K562 (cell line): ENCODE results near the gene SAMD11. TPM values are rescaled to one million over a fixed set of nuclear protein-coding genes. Genes with fewer than 3 reads are reported as not detected.

Source experiments
- ARID3A ChIP-seq: IDR thresholded peaks from 2 replicates; pipeline ENCODE4 v1.6.1; 2012; ENCODE audit warnings: low read depth, low read length, improper control_type of control experiment, borderline replicate concordance
- ATF6 ChIP-seq: sonication (generic); formaldehyde crosslinking; IDR thresholded peaks from 2 replicates; pipeline ENCODE4 v1.4.0; 2020; ENCODE audit warnings: mild to moderate bottlenecking, missing genetic modification reagents
- C11orf30 ChIP-seq: fragments of 450-650 bp; IDR thresholded peaks from 2 replicates; pipeline ENCODE4 v1.6.1; 2016; ENCODE audit warnings: low read depth, mild to moderate bottlenecking
- ESRRA ChIP-seq: fragments of 450-650 bp; IDR thresholded peaks from 2 replicates; pipeline ENCODE4 v1.6.1; 2014; ENCODE audit warnings: low read depth, mild to moderate bottlenecking, moderate library complexity, borderline replicate concordance
- FOXK1 ChIP-seq: sonication (generic); formaldehyde crosslinking; IDR thresholded peaks from 2 replicates; pipeline ENCODE4 v1.8.0; 2022; ENCODE audit warnings: missing genetic modification reagents, mild to moderate bottlenecking, borderline replicate concordance
- KLF16 ChIP-seq: IDR thresholded peaks from 2 replicates; pipeline ENCODE4 v1.6.1; 2016; ENCODE audit warnings: antibody characterized with exemption
- MAZ ChIP-seq, 2 experiments: fragments of 450-650 bp in 1 of 2; sonication (generic) in 1 of 2; formaldehyde crosslinking; IDR thresholded peaks in 1 of 2; conservative IDR thresholded peaks in 1 of 2; 2 replicates each; pipeline versions ENCODE4 v1.4.0 to v1.5.0; 2020; ENCODE audit warnings: mild to moderate bottlenecking in 1 of 2, missing genetic modification reagents in 1 of 2
- PBX2 ChIP-seq, 2 experiments: IDR thresholded peaks in 1 of 2; conservative IDR thresholded peaks in 1 of 2; 2 replicates each; pipeline ENCODE4 v1.6.1; 2016; ENCODE audit warnings: low read depth in 2 of 2, mild to moderate bottlenecking in 1 of 2, missing compliant biosample characterization in 1 of 2, missing genetic modification characterization in 1 of 2, moderate library complexity in 1 of 2
- PHTF2 ChIP-seq: fragments of 250-450 bp; sonication (Bioruptor Pico); IDR thresholded peaks from 2 replicates; pipeline ENCODE4 v1.5.0; 2021; ENCODE audit warnings: mild to moderate bottlenecking
- PREB ChIP-seq: sonication (generic); formaldehyde crosslinking; IDR thresholded peaks from 2 replicates; pipeline ENCODE4 v1.8.1; 2023; ENCODE audit warnings: mild to moderate bottlenecking, missing genetic modification reagents
- RBM14 ChIP-seq: fragments of 200-400 bp; formaldehyde crosslinking; IDR thresholded peaks from 2 replicates; pipeline ENCODE4 v1.6.1; 2018; ENCODE audit warnings: low read depth, mild to moderate bottlenecking, low read length, moderate library complexity, borderline replicate concordance; ENCODE audit not compliant: insufficient read depth
- SMC3 ChIP-seq: conservative IDR thresholded peaks from 2 replicates; pipeline ENCODE4 v1.6.1; 2011; ENCODE audit warnings: low read depth, low read length, improper control_type of control experiment; ENCODE audit not compliant: insufficient read depth
- YY1 ChIP-seq, 3 experiments: IDR thresholded peaks; 2 replicates each; pipeline ENCODE4 v1.6.1; 2011; ENCODE audit warnings: low read length in 2 of 3, mild to moderate bottlenecking in 2 of 3, moderate library complexity in 2 of 3, borderline replicate concordance in 1 of 3, control low read depth in 1 of 3, low read depth in 1 of 3; ENCODE audit not compliant: insufficient read depth in 3 of 3, insufficient replicate concordance in 2 of 3, control insufficient read depth in 1 of 3, insufficient read length in 1 of 3; ENCODE audit errors: extremely low read depth in 1 of 3
- ZFP91 ChIP-seq: sonication (generic); formaldehyde crosslinking; IDR thresholded peaks from 2 replicates; pipeline ENCODE4 v1.8.0; 2022; ENCODE audit warnings: mild to moderate bottlenecking, missing genetic modification reagents
- ZKSCAN1 ChIP-seq: fragments of 150-350 bp; IDR thresholded peaks from 2 replicates; pipeline ENCODE4 v1.6.1; 2016; ENCODE audit warnings: low read depth, low read length
- ZNF408 ChIP-seq: fragments of 250-450 bp; sonication (Bioruptor Pico); IDR thresholded peaks from 2 replicates; pipeline ENCODE4 v1.4.0; 2020; ENCODE audit warnings: low read depth, mild to moderate bottlenecking, moderate library complexity
- polyA plus RNA-seq, 8 experiments: library from polyadenylated mRNA; depleted of rRNA in 4 of 8; stranded (reverse) in 5 of 8; unstranded in 3 of 8; fragments of >200 nt; fragmentation: Nextera tagmentation in 2 of 8; fragmentation: Illumina TruSeq in 1 of 8; extraction: Ambion mirVana in 2 of 8; extraction: Trizol in 1 of 8; gene quantifications; 2 replicates each; pipeline versions ENCODE4 v1.2.1 to v1.2.3, GENCODE V29; 2011 to 2014; ENCODE audit warnings: inconsistent platforms in 1 of 8, missing spikeins in 1 of 8
- total RNA-seq, 7 experiments: library from RNA; depleted of rRNA in 6 of 7; stranded (reverse); fragments of >200 nt in 6 of 7; fragmentation: Illumina TruSeq in 2 of 7; extraction: Trizol in 2 of 7; gene quantifications; 2 replicates each; pipeline versions ENCODE4 v1.2.1 to v1.2.3, GENCODE V29; 2011 to 2021; ENCODE audit warnings: low replicate concordance in 1 of 7

The SAMD11 gene
- total and polyA plus RNA-seq, 9 of the 15 experiments (the other 6 are each of a cell fraction or from before 2014, with no cell fraction given): 0.07 to 0.82 (median 0.11) TPM; not detected in 2

- no peak for TF ChIP-seq ZFP91
- TF ChIP-seq C11orf30: no peak
- TF ChIP-seq ZKSCAN1: no peak
- TF ChIP-seq FOXK1 (CRISPR knock-in tag): no peak
- no peak for TF ChIP-seq KLF16
- peak; percentile 86 to 87; a peak in 3 of 4 replicates for TF ChIP-seq MAZ (CRISPR knock-in tag; conservative IDR thresholded peaks at IDR 0.05 in 1 of 2, IDR thresholded peaks at IDR 0.05 in 1 of 2)
- no peak for TF ChIP-seq PREB (CRISPR knock-in tag)
- no peak for TF ChIP-seq ZNF408
- no peak for TF ChIP-seq SMC3
- peak; percentile 42; the same call in 1 of the 2 replicates for TF ChIP-seq ESRRA
- no peak for TF ChIP-seq ARID3A
- no peak for TF ChIP-seq RBM14
- TF ChIP-seq PBX2 (CRISPR knock-in tag; IDR thresholded peaks at IDR 0.05; ENCODE audit: low read depth): no peak
- TF ChIP-seq PBX2 (tag; conservative IDR thresholded peaks at IDR 0.05; ENCODE audit: low read depth): no peak
- no peak for TF ChIP-seq PHTF2 (CRISPR knock-in tag)
- peak; percentile 96; the same call in 1 of the 2 replicates for TF ChIP-seq ATF6 (CRISPR knock-in tag)
- TF ChIP-seq YY1 (IDR thresholded peaks at IDR 0.05; ENCODE audit: borderline replicate concordance in 1 of 3, control insufficient read depth in 1 of 3, extremely low read depth in 1 of 3, insufficient read depth in 3 of 3, insufficient read length in 1 of 3, insufficient replicate concordance in 2 of 3, low read depth in 1 of 3, low read length in 2 of 3): peak in 1 of 3 experiments; percentile 55
These were observed 43.1 kb downstream of the SAMD11 start (continued) for GRCh38 chr1:966704-967300.
